HUES48 (cell line): Measurements from ENCODE around the gene CPA5.

Source experiments
- H3K27ac ChIP-seq: one replicate; pipeline ENCODE4 v1.7.0; 2013; ENCODE audit warnings: low read depth, low read length, inconsistent platforms
- H3K27me3 ChIP-seq: 2 replicates; pipeline ENCODE4 v1.6.1; 2013; ENCODE audit warnings: mild to moderate bottlenecking, low read length; ENCODE audit not compliant: control insufficient read depth, insufficient read depth
- H3K36me3 ChIP-seq: 2 replicates; pipeline ENCODE4 v1.6.1; 2013; ENCODE audit warnings: low read length; ENCODE audit not compliant: control insufficient read depth, insufficient read depth
- H3K4me1 ChIP-seq: 2 replicates; pipeline ENCODE4 v1.6.1; 2013; ENCODE audit warnings: mild to moderate bottlenecking, low read length; ENCODE audit not compliant: control insufficient read depth, insufficient read depth
- H3K4me3 ChIP-seq: 2 replicates; pipeline ENCODE4 v1.5.1; 2013; ENCODE audit warnings: mild to moderate bottlenecking, low read depth, low read length
- H3K9ac ChIP-seq: 2 replicates; pipeline ENCODE4 v1.6.1; 2013; ENCODE audit warnings: mild to moderate bottlenecking, low read depth, low read length, moderate library complexity
- H3K9me3 ChIP-seq: 2 replicates; pipeline ENCODE4 v1.6.1; 2013; ENCODE audit warnings: low read length; ENCODE audit not compliant: control insufficient read depth, insufficient read depth

Gene CPA5

DNA sequence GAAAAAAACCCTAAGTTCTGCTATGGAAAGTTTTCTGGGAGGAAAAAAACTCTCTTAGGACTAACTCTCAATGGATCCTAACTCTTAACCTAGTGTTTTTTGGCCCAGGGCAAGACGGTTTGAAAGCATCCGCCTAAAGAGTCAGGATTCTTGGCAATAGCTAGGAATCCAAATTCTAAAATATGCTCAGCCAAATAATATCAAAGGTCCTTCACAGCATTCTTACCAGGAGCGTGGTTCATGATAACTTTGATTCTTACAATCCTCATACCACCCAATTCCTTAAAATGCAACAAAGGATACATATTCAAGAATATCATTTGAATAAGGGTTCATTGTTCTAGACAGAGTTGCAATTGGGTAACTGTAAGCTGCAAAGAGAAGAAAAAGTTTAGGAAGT, 57.0 kb downstream of the CPA5 start:
- H3K27ac ChIP-seq, result no peak overlapping the region
- 0 out of 2 replicates have a peak, but pooled peaks cover 3% of the 10 kb centered on the region for H3K4me1 ChIP-seq
- peaks cover 4% of the 10 kb centered on the region; the same call in 1 of the 2 replicates for H3K36me3 ChIP-seq
- no peak overlapping the region for H3K9ac ChIP-seq
- H3K9me3 ChIP-seq, result no peaks in the 10 kb centered on the region
- H3K27me3 ChIP-seq, result no peaks in the 10 kb centered on the region
- H3K4me3 ChIP-seq, result no peak overlapping the region

DNA sequence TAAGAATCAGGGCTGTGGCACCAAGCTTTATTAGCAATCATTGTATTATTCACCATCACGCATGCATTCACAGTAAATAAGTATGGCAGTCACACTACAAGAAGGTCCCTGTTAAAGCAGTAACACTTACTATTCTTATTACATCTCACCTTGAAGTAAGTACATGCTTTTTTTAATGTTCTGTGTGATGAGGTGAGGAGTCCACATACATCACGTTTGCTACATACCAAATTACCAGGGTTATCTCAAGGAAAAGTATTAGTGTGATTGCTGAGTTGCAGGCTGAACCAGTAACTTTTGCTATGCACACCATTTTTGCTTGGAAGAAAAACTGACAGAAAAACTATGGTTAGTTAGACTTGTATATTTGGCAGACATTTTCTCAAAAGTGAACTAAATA, 60.4 kb downstream of the CPA5 start:
- H3K4me3 ChIP-seq, result no peak overlapping the region
- H3K4me1 ChIP-seq, result no peaks in the 10 kb centered on the region
- peaks cover 4% of the 10 kb centered on the region; the same call in 1 of the 2 replicates for H3K36me3 ChIP-seq
- no peaks in the 10 kb centered on the region for H3K9me3 ChIP-seq
- H3K27ac ChIP-seq, result no peak overlapping the region
- no peaks in the 10 kb centered on the region for H3K27me3 ChIP-seq
- no peak overlapping the region for H3K9ac ChIP-seq

DNA sequence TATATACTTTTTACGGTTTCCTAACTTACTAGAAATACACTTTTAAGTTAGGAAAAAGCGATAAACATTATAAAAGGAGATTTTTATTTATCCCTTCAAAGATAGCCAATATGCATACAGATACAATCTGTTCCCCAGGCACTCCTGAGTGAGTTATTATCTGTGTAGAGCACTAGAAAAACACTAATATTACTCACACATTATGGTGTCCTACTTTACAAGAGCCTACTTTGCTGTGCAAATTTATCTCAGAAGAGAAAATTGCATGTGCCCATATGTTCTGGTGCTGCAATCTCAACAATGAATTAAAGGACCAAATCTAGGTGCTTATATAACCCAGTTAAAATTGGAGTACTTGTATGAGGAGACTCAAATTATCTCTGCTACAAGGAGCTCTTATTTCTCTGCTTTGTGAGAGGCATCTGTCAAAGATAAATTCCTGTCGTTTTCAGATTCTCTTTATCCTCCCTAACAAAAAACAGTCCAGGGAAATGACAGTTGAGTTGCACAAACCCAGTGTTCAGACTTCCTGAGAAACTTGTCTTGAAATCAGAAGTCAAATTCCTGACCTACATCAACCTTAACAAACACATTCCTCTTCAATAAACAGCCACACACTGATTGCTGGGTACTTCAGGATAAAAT, 64.6 kb downstream of the CPA5 start:
- no peaks in the 10 kb centered on the region for H3K27me3 ChIP-seq
- no peaks in the 10 kb centered on the region for H3K4me1 ChIP-seq
- H3K36me3 ChIP-seq, result no peaks in the 10 kb centered on the region
- no peak overlapping the region for H3K9ac ChIP-seq
- no peak overlapping the region for H3K27ac ChIP-seq
- no peak overlapping the region for H3K4me3 ChIP-seq
- no peaks in the 10 kb centered on the region for H3K9me3 ChIP-seq

DNA sequence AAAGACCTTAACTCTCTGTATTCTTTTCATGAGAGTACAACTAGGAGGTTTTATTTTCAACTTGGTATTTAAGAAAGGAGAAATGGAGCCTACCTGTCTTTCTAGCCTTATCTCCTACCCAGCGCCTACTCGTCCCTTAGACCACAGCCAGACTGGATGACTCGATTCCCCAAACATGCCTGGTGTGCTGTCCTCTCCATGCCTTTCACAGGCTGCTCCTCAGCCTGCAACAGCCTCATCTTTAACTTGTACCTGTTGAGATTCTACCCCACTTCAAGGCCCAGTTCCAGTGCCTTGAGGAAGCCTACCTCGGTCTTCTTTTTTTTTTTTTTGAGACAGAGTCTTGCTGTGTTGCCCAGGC, 65.1 kb downstream of the CPA5 start:
- Histone ChIP-seq H3K27me3 (no peaks in the 10 kb centered on the region), H3K9ac (no peak overlapping the region), H3K4me3 (no peak overlapping the region), H3K4me1 (no peaks in the 10 kb centered on the region), H3K36me3 (no peaks in the 10 kb centered on the region), H3K9me3 (no peaks in the 10 kb centered on the region), H3K27ac (no peak overlapping the region)

DNA sequence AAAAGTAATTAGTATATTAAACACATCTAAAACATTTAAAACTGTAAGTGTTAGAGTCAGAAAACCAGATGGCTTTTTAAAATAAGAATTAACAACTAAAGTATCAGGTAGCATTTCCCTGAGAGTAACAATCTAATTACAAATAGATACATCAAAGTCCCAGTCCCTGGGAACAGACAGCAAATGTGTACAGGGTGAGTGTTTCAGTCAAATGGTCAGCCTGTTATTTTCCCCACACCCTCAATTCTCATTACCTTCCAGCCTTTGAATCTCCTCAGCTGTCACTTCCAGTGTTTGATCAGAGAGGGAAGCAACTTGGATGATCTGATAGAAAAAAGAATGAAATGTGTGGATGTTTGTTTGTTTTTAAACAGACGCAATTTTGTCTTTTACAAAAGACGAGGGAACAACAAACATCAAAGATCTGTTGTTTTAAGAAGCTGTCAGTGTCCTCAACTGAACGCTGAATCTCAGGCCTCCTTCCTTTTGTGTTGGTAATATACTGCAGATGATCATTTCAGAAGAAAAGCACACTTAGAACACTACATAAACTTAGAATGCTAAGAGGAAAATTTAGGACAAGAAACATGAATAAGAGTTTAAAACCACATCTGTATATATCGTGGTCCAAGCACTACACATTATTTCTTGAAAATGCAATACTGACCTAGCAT, 66.4 kb downstream of the CPA5 start:
- Histone ChIP-seq H3K27ac (no peak overlapping the region), H3K9me3 (no peaks in the 10 kb centered on the region), H3K36me3 (no peaks in the 10 kb centered on the region), H3K4me1 (no peaks in the 10 kb centered on the region), H3K4me3 (no peak overlapping the region), H3K27me3 (no peaks in the 10 kb centered on the region), H3K9ac (no peak overlapping the region)

DNA sequence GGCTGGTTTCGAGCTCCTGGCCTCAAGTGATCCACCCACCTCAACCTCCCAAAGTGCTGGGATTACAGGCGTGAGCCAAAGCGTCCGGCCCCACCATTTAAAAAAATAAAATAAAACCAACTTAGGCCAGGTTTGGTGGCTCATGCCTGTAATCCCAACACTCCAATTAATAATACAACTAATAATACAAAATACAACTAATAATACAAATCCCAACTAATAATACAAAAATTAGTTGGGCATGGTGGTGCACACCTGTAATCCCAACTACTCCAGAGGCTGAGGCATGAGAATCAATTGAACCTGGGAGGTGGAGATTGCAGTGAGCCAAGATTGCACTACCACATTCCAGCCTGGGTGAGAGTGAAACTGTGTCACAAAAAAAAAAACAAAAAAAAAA, 68.6 kb downstream of the CPA5 start:
- Histone ChIP-seq H3K4me1 (no peaks in the 10 kb centered on the region; the same call in 1 of the 2 replicates), H3K27me3 (no peaks in the 10 kb centered on the region), H3K9me3 (no peaks in the 10 kb centered on the region), H3K36me3 (no peaks in the 10 kb centered on the region), H3K4me3 (no peak overlapping the region), H3K27ac (no peak overlapping the region), H3K9ac (no peak overlapping the region)

DNA sequence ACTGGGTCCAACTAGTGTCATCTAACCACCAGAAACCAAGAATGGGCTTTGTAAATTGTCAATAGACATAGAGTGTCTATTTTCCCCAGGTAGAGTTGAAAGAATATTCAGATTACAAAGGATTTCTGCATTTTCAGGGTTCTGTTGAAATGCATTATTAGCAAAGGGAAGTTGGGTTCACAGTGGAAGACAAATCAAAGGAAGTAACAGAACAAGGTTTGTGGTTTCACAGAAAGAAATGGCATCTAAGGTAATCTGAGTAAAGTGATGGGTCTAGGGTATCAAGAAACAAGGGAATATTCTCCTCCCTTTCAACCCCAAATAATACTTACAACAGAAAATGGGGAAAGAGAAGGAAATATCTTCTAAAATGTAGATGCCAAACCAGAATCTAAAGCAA, 70.4 kb downstream of the CPA5 start:
- peaks cover 7% of the 10 kb centered on the region for H3K4me1 ChIP-seq
- no peak overlapping the region for H3K9ac ChIP-seq
- H3K9me3 ChIP-seq, result no peaks in the 10 kb centered on the region
- no peak overlapping the region for H3K4me3 ChIP-seq
- no peaks in the 10 kb centered on the region for H3K36me3 ChIP-seq
- no peaks in the 10 kb centered on the region for H3K27me3 ChIP-seq
- H3K27ac ChIP-seq, result no peak overlapping the region

DNA sequence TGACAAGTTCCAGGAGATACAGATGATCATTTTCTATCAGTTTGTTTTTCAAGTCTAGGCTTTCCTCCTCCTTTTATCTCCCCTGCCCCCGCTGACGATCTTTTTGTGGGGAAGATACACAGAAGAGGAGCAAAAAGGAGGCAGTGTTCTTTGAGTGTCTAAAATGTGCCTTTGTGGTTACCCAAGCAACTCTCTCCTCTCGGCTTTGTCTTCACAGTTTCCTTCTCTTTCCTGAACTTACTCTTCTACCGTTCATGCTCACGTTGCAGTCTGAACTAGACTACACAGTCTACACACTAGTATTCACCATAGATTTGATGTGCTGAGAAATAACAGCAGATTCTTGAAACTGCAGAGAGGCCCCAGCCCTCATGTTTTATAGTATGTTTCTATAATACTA, 72.6 kb downstream of the CPA5 start:
- Histone ChIP-seq H3K27me3 (no peaks in the 10 kb centered on the region), H3K4me3 (no peak overlapping the region), H3K36me3 (no peaks in the 10 kb centered on the region), H3K27ac (no peak overlapping the region), H3K9ac (no peak overlapping the region), H3K9me3 (no peaks in the 10 kb centered on the region), H3K4me1 (peaks cover 20% of the 10 kb centered on the region)

DNA sequence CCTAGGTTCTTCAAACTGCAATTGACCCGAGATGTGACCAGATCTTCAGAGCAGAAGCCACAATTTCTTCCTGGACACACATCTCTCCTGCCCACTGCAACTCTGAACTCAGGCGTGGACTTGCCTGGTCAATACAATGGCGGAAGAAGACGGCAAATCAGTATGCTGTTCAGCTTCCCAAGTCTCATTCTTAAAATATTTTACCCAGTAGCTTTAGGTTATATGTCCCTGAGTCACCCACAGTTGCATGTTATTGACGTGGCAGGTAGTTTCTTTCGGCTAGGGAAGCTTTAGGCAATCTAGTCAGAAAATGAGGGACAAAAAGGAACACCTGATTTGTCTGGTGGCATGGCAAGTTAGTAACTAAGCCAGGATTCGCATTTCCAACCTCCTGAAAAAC, 73.7 kb downstream of the CPA5 start:
- no peaks in the 10 kb centered on the region for H3K9me3 ChIP-seq
- no peak overlapping the region for H3K4me3 ChIP-seq
- H3K27ac ChIP-seq, result no peak overlapping the region
- H3K4me1 ChIP-seq, result peaks cover 21% of the 10 kb centered on the region
- H3K36me3 ChIP-seq, result no peaks in the 10 kb centered on the region
- no peaks in the 10 kb centered on the region for H3K27me3 ChIP-seq
- no peak overlapping the region for H3K9ac ChIP-seq
